MM.1S (cell line): ENCODE results near the gene APBB1IP.
"Not testable (repeated sequence)": the region's sequence is repeated elsewhere in the genome, so short reads cannot be mapped to it uniquely, and the experiment has no call there.

Experiments
- DNase-seq: peaks from one replicate; pipeline ENCODE4 v3.0.0-alpha.2; 2015
- H2AFZ ChIP-seq: fragments of 300-600 bp; sonication (generic); 2 replicates; pipeline ENCODE4 v1.6.0; 2016; ENCODE audit warnings: antibody characterized with exemption, low read length
- H3F3A ChIP-seq: fragments of 300-600 bp; sonication (generic); 2 replicates; pipeline ENCODE4 v1.6.1; 2016; ENCODE audit warnings: mild to moderate bottlenecking, antibody characterized with exemption, low read length, moderate library complexity, mixed read lengths; ENCODE audit not compliant: insufficient read depth
- H3K27ac ChIP-seq: fragments of 300-600 bp; sonication (generic); 2 replicates; pipeline ENCODE4 v1.5.1; 2016; ENCODE audit warnings: mild to moderate bottlenecking, low read length
- H3K27me3 ChIP-seq: fragments of 300-600 bp; sonication (generic); replicated peaks from 2 replicates; pipeline ENCODE4 v1.6.0; 2016; ENCODE audit warnings: low read length; ENCODE audit not compliant: insufficient read depth
- H3K36me3 ChIP-seq: fragments of 300-600 bp; sonication (generic); replicated peaks from 2 replicates; pipeline ENCODE4 v1.6.1; 2016; ENCODE audit warnings: mild to moderate bottlenecking, low read length, mixed read lengths; ENCODE audit not compliant: insufficient read depth
- H3K4me1 ChIP-seq: fragments of 300-600 bp; sonication (generic); 2 replicates; pipeline ENCODE4 v1.6.1; 2016; ENCODE audit warnings: low read length, mixed read lengths
- H3K4me2 ChIP-seq: fragments of 300-600 bp; sonication (generic); 2 replicates; pipeline ENCODE4 v1.6.0; 2016; ENCODE audit warnings: low read depth, low read length
- H3K4me3 ChIP-seq: fragments of 300-600 bp; sonication (generic); 2 replicates; pipeline ENCODE4 v1.5.1; 2016; ENCODE audit warnings: low read length, mixed read lengths
- H3K79me2 ChIP-seq: fragments of 300-600 bp; sonication (generic); 2 replicates; pipeline ENCODE4 v1.6.1; 2016; ENCODE audit warnings: mixed run types, low read length, mixed read lengths
- H3K9ac ChIP-seq: fragments of 300-600 bp; sonication (generic); 2 replicates; pipeline ENCODE4 v1.6.1; 2016; ENCODE audit warnings: low read length, mixed read lengths
- H3K9me2 ChIP-seq: fragments of 300-600 bp; sonication (generic); replicated peaks from 2 replicates; pipeline ENCODE4 v1.6.1; 2016; ENCODE audit warnings: mild to moderate bottlenecking, low read length, mixed read lengths; ENCODE audit not compliant: insufficient read depth
- H3K9me3 ChIP-seq: fragments of 300-600 bp; sonication (generic); replicated peaks from 2 replicates; pipeline ENCODE4 v1.6.1; 2016; ENCODE audit warnings: mild to moderate bottlenecking, low read length, mixed read lengths; ENCODE audit not compliant: insufficient read depth
- H4K20me1 ChIP-seq: fragments of 300-600 bp; sonication (generic); 2 replicates; pipeline ENCODE4 v1.6.1; 2016; ENCODE audit warnings: mild to moderate bottlenecking, low read length, moderate library complexity, mixed read lengths; ENCODE audit not compliant: insufficient read depth
- EZH2 ChIP-seq: fragments of 300-600 bp; sonication (generic); optimal IDR thresholded peaks from 2 replicates; pipeline ENCODE3; 2017; ENCODE audit warnings: low read depth, mild to moderate bottlenecking, antibody characterized with exemption, low read length, mixed read lengths
- EZH2phosphoT487 ChIP-seq: fragments of 300-600 bp; sonication (generic); IDR thresholded peaks from 2 replicates; pipeline ENCODE4 v1.6.1; 2018; ENCODE audit warnings: antibody characterized with exemption, low read length
- TF ChIP-seq, protein P1 (sequence below): fragments of 300-600 bp; sonication (generic); IDR thresholded peaks from 2 replicates; pipeline ENCODE4 v1.5.1; 2016; ENCODE audit warnings: antibody characterized with exemption, low read length, mixed read lengths

Gene APBB1IP

DNA sequence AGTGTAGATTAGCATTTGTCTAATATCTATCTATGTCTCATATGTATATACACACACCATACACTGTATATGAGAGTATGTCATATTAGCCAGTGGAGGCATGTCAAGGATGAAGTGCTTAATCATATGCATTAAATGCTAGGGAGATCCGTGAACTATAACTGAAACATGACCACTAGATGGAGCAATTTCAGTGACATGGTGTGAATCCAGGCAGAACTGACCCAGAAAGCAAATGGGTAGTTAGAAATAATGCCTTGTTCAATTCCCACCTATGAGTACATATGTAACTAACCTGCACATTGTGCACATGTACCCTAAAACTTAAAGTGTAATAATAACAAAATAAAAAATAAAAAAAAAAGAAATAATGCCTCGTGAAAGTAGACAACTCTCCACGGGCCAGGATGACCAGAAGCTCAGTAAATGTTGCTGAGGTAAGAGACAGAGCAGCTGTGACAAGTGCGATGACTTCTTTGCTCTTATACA lies 168.3 kb downstream of the APBB1IP start:
- H3K27me3 ChIP-seq, H3K9ac ChIP-seq, H3F3A ChIP-seq, H3K4me3 ChIP-seq, H3K79me2 ChIP-seq, H2AFZ ChIP-seq, H3K9me2 ChIP-seq, H3K4me2 ChIP-seq, H3K4me1 ChIP-seq, H3K27ac ChIP-seq, H3K9me3 ChIP-seq, H4K20me1 ChIP-seq, H3K36me3 ChIP-seq: not testable (repeated sequence)
- DNase-seq = peak; percentile 36
- TF ChIP-seq, protein P1, sequence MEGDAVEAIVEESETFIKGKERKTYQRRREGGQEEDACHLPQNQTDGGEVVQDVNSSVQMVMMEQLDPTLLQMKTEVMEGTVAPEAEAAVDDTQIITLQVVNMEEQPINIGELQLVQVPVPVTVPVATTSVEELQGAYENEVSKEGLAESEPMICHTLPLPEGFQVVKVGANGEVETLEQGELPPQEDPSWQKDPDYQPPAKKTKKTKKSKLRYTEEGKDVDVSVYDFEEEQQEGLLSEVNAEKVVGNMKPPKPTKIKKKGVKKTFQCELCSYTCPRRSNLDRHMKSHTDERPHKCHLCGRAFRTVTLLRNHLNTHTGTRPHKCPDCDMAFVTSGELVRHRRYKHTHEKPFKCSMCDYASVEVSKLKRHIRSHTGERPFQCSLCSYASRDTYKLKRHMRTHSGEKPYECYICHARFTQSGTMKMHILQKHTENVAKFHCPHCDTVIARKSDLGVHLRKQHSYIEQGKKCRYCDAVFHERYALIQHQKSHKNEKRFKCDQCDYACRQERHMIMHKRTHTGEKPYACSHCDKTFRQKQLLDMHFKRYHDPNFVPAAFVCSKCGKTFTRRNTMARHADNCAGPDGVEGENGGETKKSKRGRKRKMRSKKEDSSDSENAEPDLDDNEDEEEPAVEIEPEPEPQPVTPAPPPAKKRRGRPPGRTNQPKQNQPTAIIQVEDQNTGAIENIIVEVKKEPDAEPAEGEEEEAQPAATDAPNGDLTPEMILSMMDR = peak; percentile 45

DNA sequence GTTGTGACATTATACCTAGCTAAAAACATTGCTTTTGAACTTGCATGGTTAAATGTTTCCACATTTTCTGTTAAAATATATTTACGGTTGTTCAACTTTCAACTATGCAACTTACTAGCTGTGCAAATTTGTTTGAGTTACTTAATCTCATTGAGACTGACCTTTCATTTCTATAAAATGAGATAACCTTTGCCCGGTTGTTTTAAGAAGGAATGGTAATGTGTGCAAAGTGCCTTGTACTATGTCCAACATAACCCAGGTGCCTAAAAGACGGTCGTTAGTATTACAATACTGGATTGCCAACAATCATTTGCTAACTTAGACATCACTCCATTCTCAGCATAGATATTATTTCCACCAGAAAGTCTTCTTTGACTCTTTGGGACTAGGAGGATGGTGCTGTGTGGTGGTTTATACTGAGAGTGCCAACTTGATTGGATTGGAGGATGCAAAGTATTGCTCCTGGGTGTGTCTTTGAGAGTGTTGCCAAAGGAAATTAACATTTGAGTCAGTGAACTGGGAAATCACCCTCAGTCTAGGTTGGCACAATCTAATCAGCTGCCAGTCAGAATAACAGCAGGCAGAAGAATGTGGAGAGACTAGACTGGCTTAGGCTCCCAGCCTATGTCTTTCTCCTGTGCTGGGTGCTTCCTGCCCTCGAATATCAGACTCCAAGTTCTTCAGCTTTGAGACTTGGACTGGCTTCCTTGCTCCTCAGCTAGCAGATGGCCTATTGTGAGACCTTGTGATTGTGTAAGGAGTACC lies 174.2 kb downstream of the APBB1IP start:
- H3K27ac ChIP-seq = no peak overlapping the region
- no peak overlapping the region for H3K4me3 ChIP-seq
- TF ChIP-seq EZH2phosphoT487 (no peak), EZH2 (no peak)
- TF ChIP-seq, protein P1 = no peak
- no peaks in the 10 kb centered on the region for H3K4me1 ChIP-seq
- no peaks in the 10 kb centered on the region for H3K79me2 ChIP-seq
- H4K20me1 ChIP-seq = no peaks in the 10 kb centered on the region
- no peaks in the 10 kb centered on the region for H3K27me3 ChIP-seq
- no peaks in the 10 kb centered on the region for H3K36me3 ChIP-seq
- no peak overlapping the region for H2AFZ ChIP-seq
- no peak for DNase-seq
- H3K9ac ChIP-seq = no peak overlapping the region
- H3K4me2 ChIP-seq = no peak overlapping the region
- no peaks in the 10 kb centered on the region for H3K9me3 ChIP-seq
- H3K9me2 ChIP-seq = no peaks in the 10 kb centered on the region
- H3F3A ChIP-seq = no peaks in the 10 kb centered on the region
